Measurements from ENCODE around the gene HRH1.

DNA sequence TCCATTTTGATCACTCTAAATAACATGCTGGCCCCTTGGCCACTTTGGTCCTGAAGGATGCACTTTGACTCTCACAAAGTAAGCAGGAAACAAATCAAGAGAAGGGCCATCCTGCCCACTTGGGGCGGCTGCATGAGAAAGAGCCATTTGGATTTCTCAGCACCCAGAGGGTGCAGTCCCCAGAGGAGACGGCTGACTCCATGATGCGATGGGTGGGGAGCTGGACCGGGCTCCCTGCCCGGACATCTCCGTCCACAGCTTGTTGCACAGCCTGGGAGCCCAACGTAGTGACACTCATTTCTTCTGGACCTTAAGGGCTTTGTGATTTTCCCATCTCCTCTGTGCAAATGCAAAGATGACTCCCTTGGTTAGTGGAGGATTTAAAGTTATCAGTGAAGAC, 4.0 kb upstream of the HRH1 start:
- TF ChIP-seq RFX1 (IDR thresholded peaks at IDR 0.05) (no peak), JUN (CRISPR knock-in tag; IDR thresholded peaks at IDR 0.05) (no peak), SUZ12 (IDR thresholded peaks at IDR 0.05; ENCODE audit: low read depth, low read length) (no peak), SMC3 (IDR thresholded peaks at IDR 0.05; ENCODE audit: low read length) (no peak), EZH2 (conservative IDR thresholded peaks at IDR 0.05; ENCODE audit: low read depth, low read length) (no peak)
- TF ChIP-seq, protein P1, sequence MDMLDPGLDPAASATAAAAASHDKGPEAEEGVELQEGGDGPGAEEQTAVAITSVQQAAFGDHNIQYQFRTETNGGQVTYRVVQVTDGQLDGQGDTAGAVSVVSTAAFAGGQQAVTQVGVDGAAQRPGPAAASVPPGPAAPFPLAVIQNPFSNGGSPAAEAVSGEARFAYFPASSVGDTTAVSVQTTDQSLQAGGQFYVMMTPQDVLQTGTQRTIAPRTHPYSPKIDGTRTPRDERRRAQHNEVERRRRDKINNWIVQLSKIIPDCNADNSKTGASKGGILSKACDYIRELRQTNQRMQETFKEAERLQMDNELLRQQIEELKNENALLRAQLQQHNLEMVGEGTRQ (IDR thresholded peaks at IDR 0.05; ENCODE audit: low read depth, low read length): no peak
- TF ChIP-seq, protein P1 (CRISPR knock-in tag; IDR thresholded peaks at IDR 0.05; ENCODE audit: borderline replicate concordance): no peak
